ENCODE measurements around the gene PNMA8A.

Gene PNMA8A

DNA sequence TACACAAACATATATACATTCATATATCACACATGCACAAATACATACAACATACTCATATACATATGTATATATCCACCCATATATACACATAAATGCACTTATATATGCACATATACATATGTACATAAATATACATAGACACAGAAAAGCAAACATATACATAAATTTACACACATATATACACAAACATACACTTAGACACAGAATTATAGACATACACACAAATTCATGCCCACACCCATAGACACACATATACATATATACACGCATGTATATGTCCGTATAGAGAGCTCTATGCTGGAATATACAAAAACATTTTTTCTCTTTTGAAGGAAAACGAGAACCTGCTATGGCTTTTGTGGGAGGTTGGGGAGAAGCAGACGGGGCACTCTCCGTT, 20.6 kb downstream of the PNMA8A start:
- TF ChIP-seq, protein P1, sequence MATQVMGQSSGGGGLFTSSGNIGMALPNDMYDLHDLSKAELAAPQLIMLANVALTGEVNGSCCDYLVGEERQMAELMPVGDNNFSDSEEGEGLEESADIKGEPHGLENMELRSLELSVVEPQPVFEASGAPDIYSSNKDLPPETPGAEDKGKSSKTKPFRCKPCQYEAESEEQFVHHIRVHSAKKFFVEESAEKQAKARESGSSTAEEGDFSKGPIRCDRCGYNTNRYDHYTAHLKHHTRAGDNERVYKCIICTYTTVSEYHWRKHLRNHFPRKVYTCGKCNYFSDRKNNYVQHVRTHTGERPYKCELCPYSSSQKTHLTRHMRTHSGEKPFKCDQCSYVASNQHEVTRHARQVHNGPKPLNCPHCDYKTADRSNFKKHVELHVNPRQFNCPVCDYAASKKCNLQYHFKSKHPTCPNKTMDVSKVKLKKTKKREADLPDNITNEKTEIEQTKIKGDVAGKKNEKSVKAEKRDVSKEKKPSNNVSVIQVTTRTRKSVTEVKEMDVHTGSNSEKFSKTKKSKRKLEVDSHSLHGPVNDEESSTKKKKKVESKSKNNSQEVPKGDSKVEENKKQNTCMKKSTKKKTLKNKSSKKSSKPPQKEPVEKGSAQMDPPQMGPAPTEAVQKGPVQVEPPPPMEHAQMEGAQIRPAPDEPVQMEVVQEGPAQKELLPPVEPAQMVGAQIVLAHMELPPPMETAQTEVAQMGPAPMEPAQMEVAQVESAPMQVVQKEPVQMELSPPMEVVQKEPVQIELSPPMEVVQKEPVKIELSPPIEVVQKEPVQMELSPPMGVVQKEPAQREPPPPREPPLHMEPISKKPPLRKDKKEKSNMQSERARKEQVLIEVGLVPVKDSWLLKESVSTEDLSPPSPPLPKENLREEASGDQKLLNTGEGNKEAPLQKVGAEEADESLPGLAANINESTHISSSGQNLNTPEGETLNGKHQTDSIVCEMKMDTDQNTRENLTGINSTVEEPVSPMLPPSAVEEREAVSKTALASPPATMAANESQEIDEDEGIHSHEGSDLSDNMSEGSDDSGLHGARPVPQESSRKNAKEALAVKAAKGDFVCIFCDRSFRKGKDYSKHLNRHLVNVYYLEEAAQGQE (IDR thresholded peaks at IDR 0.05; ENCODE audit: insufficient read depth in 1 of 2, low read depth in 2 of 2, low read length in 2 of 2), result no peak
- TF ChIP-seq FOXP2 (optimal IDR thresholded peaks at IDR 0.05; ENCODE audit: borderline replicate concordance, extremely low read depth, extremely low read length, insufficient read depth) (no peak), POLR2AphosphoS5 (IDR thresholded peaks at IDR 0.05; ENCODE audit: low read depth, low read length) (no peak), TAF1 (IDR thresholded peaks at IDR 0.05; ENCODE audit: borderline replicate concordance, insufficient read depth, low read length) (no peak), SIN3A (IDR thresholded peaks at IDR 0.05; ENCODE audit: borderline replicate concordance, insufficient read depth, low read length) (no peak)

DNA sequence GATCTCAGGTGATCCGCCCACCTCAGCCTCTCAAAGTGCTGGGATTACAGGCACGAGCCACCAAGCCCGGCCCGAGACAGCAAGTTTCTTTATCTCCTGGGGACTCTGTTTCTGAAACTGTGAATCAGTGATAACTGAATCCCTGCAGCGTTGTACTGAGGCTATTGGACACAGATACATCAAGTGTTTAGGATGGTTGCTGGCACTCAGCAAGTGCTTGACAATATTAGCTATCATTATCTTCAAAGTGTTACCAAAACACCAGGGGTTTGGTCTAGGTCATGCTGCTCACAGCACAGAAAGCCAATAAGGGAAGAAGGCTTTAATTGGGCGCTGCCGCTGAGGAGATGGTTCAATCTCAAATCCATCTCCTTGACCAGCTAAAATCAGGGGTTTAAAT, 22.1 kb downstream of the PNMA8A start:
- no peak for TF ChIP-seq SIN3A (IDR thresholded peaks at IDR 0.05; ENCODE audit: borderline replicate concordance, insufficient read depth, low read length)
- TF ChIP-seq TAF1 (IDR thresholded peaks at IDR 0.05; ENCODE audit: borderline replicate concordance, insufficient read depth, low read length), result no peak
- TF ChIP-seq, protein P1 (IDR thresholded peaks at IDR 0.05; ENCODE audit: insufficient read depth in 1 of 2, low read depth in 2 of 2, low read length in 2 of 2), result no peak
- no peak for TF ChIP-seq POLR2AphosphoS5 (IDR thresholded peaks at IDR 0.05; ENCODE audit: low read depth, low read length)
- TF ChIP-seq FOXP2 (optimal IDR thresholded peaks at IDR 0.05; ENCODE audit: borderline replicate concordance, extremely low read depth, extremely low read length, insufficient read depth), result no peak

GRCh38 chr19:46448601-46449000, 22.8 kb downstream of the PNMA8A start:
- TF ChIP-seq POLR2AphosphoS5 (IDR thresholded peaks at IDR 0.05; ENCODE audit: low read depth, low read length), result no peak
- no peak for TF ChIP-seq FOXP2 (optimal IDR thresholded peaks at IDR 0.05; ENCODE audit: borderline replicate concordance, extremely low read depth, extremely low read length, insufficient read depth)
- TF ChIP-seq TAF1 (IDR thresholded peaks at IDR 0.05; ENCODE audit: borderline replicate concordance, insufficient read depth, low read length), result no peak
- TF ChIP-seq SIN3A (IDR thresholded peaks at IDR 0.05; ENCODE audit: borderline replicate concordance, insufficient read depth, low read length), result no peak
- TF ChIP-seq, protein P1 (IDR thresholded peaks at IDR 0.05; ENCODE audit: insufficient read depth in 1 of 2, low read depth in 2 of 2, low read length in 2 of 2), result no peak

DNA sequence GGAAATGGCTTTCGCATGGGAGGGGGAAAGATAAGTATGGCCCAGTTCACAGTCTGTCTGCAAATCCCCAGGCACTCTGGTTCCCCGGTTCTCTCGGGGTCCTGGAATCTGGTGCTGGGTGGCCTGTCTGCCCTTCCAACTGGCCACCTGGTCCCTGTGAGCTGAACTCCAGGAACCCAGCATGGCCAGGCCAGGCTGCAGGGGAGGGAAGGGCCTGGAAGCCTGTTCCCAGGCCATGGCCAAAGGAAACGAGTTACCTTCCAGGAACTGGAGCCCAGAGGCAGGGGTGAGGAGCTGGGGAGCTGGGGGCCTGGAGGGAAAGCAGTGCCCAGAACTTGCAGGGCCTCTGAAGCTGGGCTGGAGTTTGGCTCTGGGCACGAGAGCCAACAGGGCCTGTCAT, 23.5 kb downstream of the PNMA8A start:
- TF ChIP-seq SIN3A (IDR thresholded peaks at IDR 0.05; ENCODE audit: borderline replicate concordance, insufficient read depth, low read length) (no peak), TAF1 (IDR thresholded peaks at IDR 0.05; ENCODE audit: borderline replicate concordance, insufficient read depth, low read length) (no peak), FOXP2 (optimal IDR thresholded peaks at IDR 0.05; ENCODE audit: borderline replicate concordance, extremely low read depth, extremely low read length, insufficient read depth) (no peak), POLR2AphosphoS5 (IDR thresholded peaks at IDR 0.05; ENCODE audit: low read depth, low read length) (no peak)
- TF ChIP-seq, protein P1 (IDR thresholded peaks at IDR 0.05; ENCODE audit: insufficient read depth in 1 of 2, low read depth in 2 of 2, low read length in 2 of 2), result no peak

DNA sequence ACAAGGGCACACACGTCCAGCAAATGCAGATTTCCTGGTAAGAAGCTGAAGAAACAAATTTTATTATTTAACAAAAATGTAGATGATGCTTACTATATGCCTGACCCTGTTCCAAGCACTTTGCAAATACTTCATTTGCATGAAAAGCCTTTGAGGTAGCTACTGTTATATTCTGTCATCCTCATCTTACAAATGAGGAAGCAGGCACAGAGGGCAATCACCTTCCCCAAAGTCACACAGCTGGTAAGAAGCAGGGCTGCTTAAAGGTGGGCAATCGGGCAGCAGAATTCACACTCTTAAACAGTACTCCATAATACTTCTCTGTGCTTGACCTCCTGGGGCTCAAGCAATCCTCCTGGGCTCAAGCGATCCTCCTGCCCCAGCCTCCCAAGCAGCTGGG, 24.4 kb downstream of the PNMA8A start:
- TF ChIP-seq POLR2AphosphoS5 (IDR thresholded peaks at IDR 0.05; ENCODE audit: low read depth, low read length) (no peak), TAF1 (IDR thresholded peaks at IDR 0.05; ENCODE audit: borderline replicate concordance, insufficient read depth, low read length) (no peak), FOXP2 (optimal IDR thresholded peaks at IDR 0.05; ENCODE audit: borderline replicate concordance, extremely low read depth, extremely low read length, insufficient read depth) (no peak), SIN3A (IDR thresholded peaks at IDR 0.05; ENCODE audit: borderline replicate concordance, insufficient read depth, low read length) (no peak)
- TF ChIP-seq, protein P1 (IDR thresholded peaks at IDR 0.05; ENCODE audit: insufficient read depth in 1 of 2, low read depth in 2 of 2, low read length in 2 of 2), result no peak
